ENCODE results near the gene PARVG. TPM values are rescaled to one million over a fixed set of nuclear protein-coding genes. Genes with fewer than 3 reads are reported as not detected.

Gene PARVG
- not detected in 2 replicates for total RNA-seq

GRCh38 chr22:44180706-44181032 is at the start of gene PARVG:
Gene PARVG (plus strand): TSS chr22:44180925. CDS start chr22:44183330, 2,405 bp downstream.

Other genes starting within 250 kb of the PARVG start
- gene SAMM50, start 225.5 kb upstream of the PARVG start, total RNA-seq = 46.7 and 47.4 TPM in 2 replicates
- gene PARVB, start 156.6 kb upstream of the PARVG start, total RNA-seq = 54.1 and 62.7 TPM in 2 replicates
- gene SHISAL1, start 132.0 kb downstream of the PARVG start, total RNA-seq = 3.1 and 3.3 TPM in 2 replicates